Stomach (tissue), 9 donors: ENCODE results near the gene TRPV3. TPM values are rescaled to one million over a fixed set of nuclear protein-coding genes. Genes with fewer than 3 reads are reported as not detected.

Source experiments
- DNase-seq, 2 donors: peaks; one replicate each; pipeline versions ENCODE4 v3.0.0 to v3.0.0-alpha.2; 2013 to 2019
- H3K27ac ChIP-seq, 5 donors: fragments of 200-600 bp in 4 of 5; sonication (generic) in 4 of 5; one replicate each; pipeline ENCODE4 v1.5.1; 2013 to 2019; ENCODE audit warnings: mild to moderate bottlenecking in 1 of 5, moderate library complexity in 1 of 5
- H3K27me3 ChIP-seq, 3 donors: fragments of 200-600 bp; sonication (generic); one replicate each; pipeline ENCODE4 v1.5.1; 2017 to 2019; ENCODE audit warnings: mixed run types in 1 of 3
- H3K36me3 ChIP-seq, 4 donors: fragments of 200-600 bp; sonication (generic); 1 replicate in 3 of 4; 2 replicates in 1 of 4; pipeline ENCODE4 v1.5.1; 2016 to 2019
- H3K4me1 ChIP-seq, 4 donors: fragments of 200-600 bp; sonication (generic); one replicate each; pipeline ENCODE4 v1.5.1; 2016 to 2019
- H3K4me3 ChIP-seq, 4 donors: fragments of 200-600 bp; sonication (generic) in 3 of 4; one replicate each; pipeline ENCODE4 v1.5.1; 2016 to 2019; ENCODE audit warnings: mild to moderate bottlenecking in 1 of 4
- H3K9me3 ChIP-seq, 4 donors: fragments of 200-600 bp; sonication (generic); one replicate each; pipeline ENCODE4 v1.5.1; 2016 to 2019
- CTCF ChIP-seq, 7 experiments: fragments of 450-650 bp in 4 of 7; fragments of 200-600 bp in 3 of 7; sonication (generic) in 3 of 7; IDR thresholded peaks; one replicate each; pipeline ENCODE4 v1.5.1; 2016 to 2019; ENCODE audit warnings: antibody characterized with exemption in 7 of 7, control low read depth in 2 of 7, mild to moderate bottlenecking in 1 of 7
- EP300 ChIP-seq: sonication (generic); formaldehyde crosslinking; IDR thresholded peaks from one replicate; pipeline ENCODE4 v1.6.1; 2017; ENCODE audit warnings: antibody characterized with exemption
- POLR2A ChIP-seq, 4 donors: fragments of 450-650 bp; IDR thresholded peaks; one replicate each; pipeline ENCODE4 v1.6.1; 2016; ENCODE audit warnings: antibody characterized with exemption in 4 of 4, control low read depth in 2 of 4, mild to moderate bottlenecking in 1 of 4, moderate library complexity in 1 of 4
- POLR2AphosphoS5 ChIP-seq, 3 donors: sonication (generic); formaldehyde crosslinking; IDR thresholded peaks; one replicate each; pipeline ENCODE4 v1.6.1; 2016; ENCODE audit warnings: antibody characterized with exemption in 3 of 3
- WGBS, 5 donors: extraction: QIAGEN DNeasy Blood & Tissue Kit in 3 of 5; methylation state at CpG; one replicate each; pipeline versions ENCODE4 v1.1.5 to v1.1.7; 2013 to 2018; 5-methylcytosine and 5-hydroxymethylcytosine counted together
- intact Hi-C: fragments of 100-400 bp; cut with DNase I; formaldehyde crosslinking; loops from one replicate; pipeline ENCODE4 v1.15.1; 2023; ENCODE audit warnings: low total_unique reads
- polyA plus RNA-seq, 3 donors: library from polyadenylated mRNA; stranded (reverse); fragments of 200-250 nt; gene quantifications; one replicate each; pipeline ENCODE4 v1.2.3, GENCODE V29; 2013
- total RNA-seq, 5 donors: library from RNA; depleted of rRNA; stranded (reverse); fragments of >200 nt; gene quantifications; one replicate each; pipeline versions ENCODE4 v1.1.0 to v1.2.3, GENCODE V29; 2014 to 2016
- donor health status: healthy with polysubstance abuse.
- donor health status: Bipolar disorder and iron deficiency.
- donor health status: healthy.

The TRPV3 gene
- total and polyA plus RNA-seq, 8 donors = under 0.01 to 6.7 (median 0.33) TPM; not detected in 1

- intact Hi-C loops = no loop called here
- H3K9me3 ChIP-seq = no peaks in the 10 kb centered on the region
- H3K36me3 ChIP-seq = no peaks in the 10 kb centered on the region
- H3K4me3 ChIP-seq = no peak overlapping the region
- H3K4me1 ChIP-seq = peaks cover 0 to 29% (median 10%) of the 10 kb centered on the region in 4 donors
- 71 to 80% (median 80%) methylated on average over 14 of the region's 14 CpGs for WGBS, 5 donors
- TF ChIP-seq CTCF (IDR thresholded peaks at IDR 0.05) = no peak
- TF ChIP-seq POLR2A (IDR thresholded peaks at IDR 0.05) = no peak
- TF ChIP-seq EP300 = no peak
- TF ChIP-seq POLR2AphosphoS5 (IDR thresholded peaks at IDR 0.05) = no peak
- no peak overlapping the region for H3K27ac ChIP-seq
- DNase-seq = no peak
- peaks cover 0 to 18% (median 3%) of the 10 kb centered on the region in 3 donors for H3K27me3 ChIP-seq
Measured at GRCh38 chr17:3528403-3528851, 29.2 kb downstream of the TRPV3 start.

- Histone ChIP-seq H3K36me3 (no peaks in the 10 kb centered on the region), H3K27me3 (peaks cover 0 to 18% (median 2%) of the 10 kb centered on the region in 3 donors), H3K9me3 (no peaks in the 10 kb centered on the region), H3K27ac (no peak overlapping the region), H3K4me1 (peaks cover 0 to 29% (median 10%) of the 10 kb centered on the region in 4 donors), H3K4me3 (no peak overlapping the region)
- 91 to 94% (median 93%) methylated on average over 8 of the region's 8 CpGs for WGBS, 5 donors
- no peak for TF ChIP-seq CTCF (IDR thresholded peaks at IDR 0.05)
- TF ChIP-seq EP300 = no peak
- TF ChIP-seq POLR2AphosphoS5 (IDR thresholded peaks at IDR 0.05) = no peak
- TF ChIP-seq POLR2A (IDR thresholded peaks at IDR 0.05) = no peak
- DNase-seq = no peak
- intact Hi-C loops = no loop called here
Measured at GRCh38 chr17:3527896-3528295, 29.7 kb downstream of the TRPV3 start.

- intact Hi-C loops = no loop called here
- Histone ChIP-seq H3K4me3 (no peak overlapping the region), H3K27ac (no peak overlapping the region), H3K9me3 (no peaks in the 10 kb centered on the region), H3K36me3 (no peaks in the 10 kb centered on the region), H3K4me1 (peaks cover 0 to 29% (median 10%) of the 10 kb centered on the region in 4 donors), H3K27me3 (peaks cover 0 to 18% (median 0%) of the 10 kb centered on the region in 3 donors)
- TF ChIP-seq EP300 = no peak
- TF ChIP-seq POLR2AphosphoS5 (IDR thresholded peaks at IDR 0.05) = no peak
- TF ChIP-seq POLR2A (IDR thresholded peaks at IDR 0.05) = no peak
- TF ChIP-seq CTCF (IDR thresholded peaks at IDR 0.05) = no peak
- WGBS, 5 donors = 88 to 94% (median 93%) methylated on average over 5 of the region's 5 CpGs
- DNase-seq = no peak
Measured at GRCh38 chr17:3527468-3527867, 30.1 kb downstream of the TRPV3 start.

GRCh38 chr17:3526971-3527370 is 30.6 kb downstream of the TRPV3 start:
- TF ChIP-seq POLR2A (IDR thresholded peaks at IDR 0.05) = no peak
- no peak for TF ChIP-seq EP300
- TF ChIP-seq CTCF (IDR thresholded peaks at IDR 0.05) = no peak
- no peak for TF ChIP-seq POLR2AphosphoS5 (IDR thresholded peaks at IDR 0.05)
- no peaks in the 10 kb centered on the region for H3K9me3 ChIP-seq
- no peaks in the 10 kb centered on the region for H3K36me3 ChIP-seq

More at GRCh38 chr17:3526971-3527370, 30.6 kb downstream of the TRPV3 start:
- Histone ChIP-seq H3K4me3 (no peak overlapping the region), H3K27me3 (peaks cover 0 to 15% (median 0%) of the 10 kb centered on the region in 3 donors), H3K27ac (no peak overlapping the region), H3K4me1 (peaks cover 0 to 29% (median 10%) of the 10 kb centered on the region in 4 donors)
- intact Hi-C loops = no loop called here
- no peak for DNase-seq
- 76 to 85% (median 83%) methylated on average over 10 of the region's 10 CpGs for WGBS, 5 donors
